Endometrial microvascular endothelial cells (primary cell): ENCODE measurements around the gene REM2. TPM values are rescaled to one million over a fixed set of nuclear protein-coding genes. Genes with fewer than 3 reads are reported as not detected.
"Not testable (repeated sequence)": the region's sequence is repeated elsewhere in the genome, so short reads cannot be mapped to it uniquely, and the experiment has no call there.

Experiments used
- in situ Hi-C: cut with HindIII; loops from 2 replicates; pipeline ENCODE4 v1.10.0; 2017; ENCODE audit warnings: low sequenced_read_pairs, low pct_unique_long_range_greater_than_20kb; ENCODE audit errors: inconsistent ontology term
- total RNA-seq: library from RNA; depleted of rRNA; stranded (reverse); fragments of >200 nt; gene quantifications from one replicate; pipeline ENCODE4 v1.2.3, GENCODE V29; 2015; ENCODE audit errors: inconsistent ontology term

Gene REM2
- total RNA-seq, 1 donor from 2014 or later, result not detected

GRCh38 chr14:22846811-22847307 lies 36.2 kb upstream of the REM2 start:
- in situ Hi-C loops, result no loop called here

DNA sequence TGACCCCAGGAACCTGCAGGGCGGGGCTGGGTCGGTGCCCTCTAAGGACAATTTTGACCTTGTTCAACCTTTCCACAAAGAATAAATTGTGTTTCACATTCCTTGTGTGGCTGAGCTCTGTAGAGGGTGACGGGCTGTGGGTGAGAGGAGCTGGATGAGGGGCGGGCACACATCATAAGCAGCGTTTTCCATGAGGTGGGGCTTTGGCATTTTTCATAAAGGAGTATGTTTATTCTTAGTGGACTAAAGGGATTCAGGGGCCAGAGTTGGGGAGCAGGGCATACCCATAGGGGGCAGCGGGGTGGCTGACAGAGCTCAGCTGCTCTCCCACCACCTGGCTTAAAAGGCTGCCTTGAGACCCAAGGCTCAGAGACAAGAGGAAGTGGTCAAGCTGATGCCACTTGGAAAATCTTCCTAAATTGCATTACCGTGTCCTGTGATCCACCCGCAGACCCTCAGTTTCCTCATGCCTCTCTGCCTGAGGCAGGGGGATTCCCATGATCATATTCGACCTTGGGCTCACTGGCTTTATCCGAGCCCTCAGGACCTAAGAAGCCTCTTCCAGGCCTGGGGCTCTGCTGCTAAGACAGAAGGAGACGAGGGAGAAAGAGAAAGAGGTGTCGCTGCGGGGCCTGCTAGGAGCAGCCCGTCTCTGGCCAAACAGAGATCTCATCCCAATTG lies 35.2 kb upstream of the REM2 start:
- in situ Hi-C loops, result no loop called here

- in situ Hi-C loops, result no loop called here
Observed at GRCh38 chr14:22848351-22849164, 34.5 kb upstream of the REM2 start.

GRCh38 chr14:22849212-22849819 lies 33.7 kb upstream of the REM2 start:
- in situ Hi-C loops, result no loop called here

DNA sequence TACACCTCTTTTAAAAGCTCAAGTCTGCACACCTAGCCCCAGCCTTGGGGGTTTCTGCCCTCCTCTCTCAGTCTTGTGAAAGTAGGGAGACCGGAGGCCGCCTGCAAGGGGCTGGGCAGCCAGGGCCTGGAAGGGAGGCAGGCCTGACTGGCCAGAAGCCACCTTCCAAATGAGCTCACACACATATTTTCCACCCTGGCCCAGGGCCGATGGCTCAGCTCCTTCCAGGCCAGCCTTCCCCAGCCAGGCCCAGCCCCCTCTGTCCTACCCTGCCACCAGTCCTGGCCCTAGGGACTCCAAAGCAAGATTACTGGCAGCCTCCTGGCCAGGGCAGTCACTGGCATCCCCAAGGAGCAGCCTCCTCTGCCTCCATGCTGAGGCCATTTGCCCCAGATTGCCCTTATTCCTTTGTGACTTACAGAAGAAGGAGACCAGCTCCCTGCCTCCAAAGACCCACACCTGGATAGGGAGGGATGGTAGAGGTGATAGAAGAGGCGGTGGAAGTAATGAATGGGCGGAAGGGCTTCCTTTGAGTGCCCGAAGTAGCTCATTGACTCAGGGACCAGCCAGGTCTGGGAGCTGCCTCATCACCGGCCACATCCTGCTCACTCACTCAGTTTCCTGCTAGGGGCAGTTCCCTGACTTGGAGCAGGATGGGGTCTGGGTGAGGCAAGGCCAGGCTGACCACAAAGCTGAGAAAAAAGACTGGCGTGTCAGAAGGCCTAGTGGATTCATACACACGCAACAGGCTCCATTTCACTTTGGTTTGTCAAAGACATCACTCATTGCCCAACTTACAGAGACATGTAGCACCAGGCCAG lies 31.9 kb upstream of the REM2 start:
- in situ Hi-C loops, result no loop called here

GRCh38 chr14:22852178-22852577 lies 30.8 kb upstream of the REM2 start:
- in situ Hi-C loops, result not testable (repeated sequence)

GRCh38 chr14:22852599-22852939 lies 30.5 kb upstream of the REM2 start:
- in situ Hi-C loops, result no loop called here

DNA sequence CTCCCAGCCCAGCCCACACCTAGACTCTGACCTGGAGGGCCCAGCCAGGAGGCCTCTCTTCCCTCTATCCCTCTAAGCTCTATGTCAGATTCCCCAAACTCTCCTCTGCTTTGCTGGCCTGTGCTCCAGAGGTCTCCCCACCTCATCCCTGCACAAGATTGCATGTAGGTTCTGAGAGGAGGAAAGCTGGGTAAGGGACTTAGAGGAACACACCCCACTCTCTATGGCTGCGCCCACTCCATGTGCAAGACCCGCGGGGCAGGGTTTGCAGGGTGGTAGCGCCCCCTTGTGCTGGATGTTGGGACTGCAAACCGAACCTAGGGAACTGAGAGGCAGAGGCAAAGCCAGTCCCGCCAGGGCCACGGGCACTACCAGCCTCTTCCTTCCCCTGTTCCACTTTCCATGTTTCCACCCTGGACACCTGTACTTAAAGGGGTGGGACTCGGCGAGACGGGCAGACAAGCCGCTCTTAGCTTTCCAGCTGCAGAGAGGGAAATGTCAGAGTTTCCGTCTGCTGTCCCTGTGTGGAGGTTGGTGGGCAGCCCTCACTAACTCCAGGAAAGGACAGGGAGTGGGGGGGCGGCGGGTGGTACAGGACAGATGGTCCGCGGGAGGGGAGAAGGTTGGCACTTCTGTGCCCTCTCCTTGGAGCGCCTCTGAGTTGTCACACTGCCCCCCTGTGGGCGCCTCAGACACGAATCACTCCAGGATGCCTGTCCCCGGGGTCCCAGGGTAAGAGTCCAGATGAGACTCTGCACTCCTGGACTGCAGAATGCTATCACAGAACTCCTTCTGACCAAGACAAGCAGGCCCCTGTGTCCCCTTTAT lies 29.9 kb upstream of the REM2 start:
- in situ Hi-C loops, result no loop called here

DNA sequence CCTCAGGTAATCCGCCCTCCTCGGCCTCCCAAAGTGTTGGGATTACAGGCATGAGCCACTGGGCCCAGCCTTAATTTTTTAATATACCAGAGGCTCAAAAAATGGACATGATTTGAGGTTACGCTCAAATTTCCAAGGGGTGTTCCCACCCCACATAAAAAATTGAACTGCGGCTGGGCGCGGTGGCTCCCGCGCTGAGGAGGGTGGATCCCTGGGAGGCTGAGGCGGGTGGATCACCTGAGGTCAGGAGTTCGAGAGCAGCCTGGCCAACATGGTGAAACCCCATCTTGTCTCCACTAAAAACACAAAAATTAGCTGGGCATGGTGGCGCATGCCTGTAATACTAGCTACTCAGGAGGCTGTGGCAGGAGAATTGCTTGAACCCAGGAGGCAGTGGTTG lies 28.7 kb upstream of the REM2 start:
- in situ Hi-C loops, result not testable (repeated sequence)

DNA sequence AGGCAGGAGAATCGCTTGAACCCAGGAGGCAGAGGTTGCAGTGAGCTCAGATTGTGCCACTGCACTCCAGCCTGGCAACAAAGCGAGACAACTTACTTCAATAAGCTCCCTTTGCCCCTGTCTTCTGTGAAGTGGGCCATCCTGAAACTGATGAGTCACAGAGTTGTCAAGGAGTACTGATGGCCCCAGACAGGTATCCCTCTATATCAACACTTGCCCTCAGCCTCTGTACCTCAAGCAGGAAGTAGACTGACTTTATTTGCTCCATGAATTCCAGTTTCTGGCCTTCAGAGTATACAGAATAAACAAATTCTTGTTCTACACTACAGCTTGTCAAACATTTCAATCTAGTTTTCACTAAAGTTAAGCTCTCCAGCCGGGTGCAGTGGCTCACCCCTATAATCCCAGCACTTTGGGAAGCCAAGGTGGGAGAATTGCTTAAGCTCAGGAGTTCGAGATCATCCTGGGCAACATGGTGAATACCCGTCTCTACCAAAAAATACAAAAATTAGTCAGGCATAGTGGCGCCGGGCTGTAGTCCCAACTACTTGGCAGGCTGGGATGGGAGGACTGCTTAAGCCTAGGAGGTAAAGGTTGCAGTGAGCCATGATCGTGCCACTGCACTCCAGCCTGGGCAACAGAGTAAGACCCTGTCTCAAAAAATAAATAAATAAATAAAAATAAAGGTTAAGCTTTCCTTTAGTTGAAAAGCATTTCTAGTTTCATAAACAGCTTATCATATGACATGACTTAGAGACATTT lies 27.9 kb upstream of the REM2 start:
- in situ Hi-C loops, result no loop called here

DNA sequence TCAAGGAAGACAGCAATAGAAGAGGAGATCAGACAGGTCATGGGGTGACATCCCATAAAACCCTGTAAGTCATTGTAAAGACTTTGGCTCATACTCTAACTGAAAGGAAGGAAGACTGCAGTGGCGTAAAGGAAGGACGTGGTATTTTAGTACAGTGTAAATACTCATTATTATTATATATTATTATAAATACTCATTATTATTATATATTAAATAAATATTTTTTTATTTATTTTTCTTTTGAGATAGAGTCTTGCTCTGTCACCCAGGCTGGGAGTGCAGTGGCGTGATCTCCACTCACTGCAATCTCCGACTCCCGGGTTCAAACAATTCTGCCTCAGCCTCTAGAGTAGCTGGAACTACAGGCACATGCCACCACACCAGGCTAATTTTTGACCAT lies 26.6 kb upstream of the REM2 start:
- in situ Hi-C loops, result no loop called here

- in situ Hi-C loops, result not testable (repeated sequence)
Observed at GRCh38 chr14:22860377-22860776, 22.6 kb upstream of the REM2 start.

- in situ Hi-C loops, result no loop called here
Observed at GRCh38 chr14:22861651-22862050, 21.4 kb upstream of the REM2 start.

- in situ Hi-C loops, result no loop called here
Observed at GRCh38 chr14:22864979-22865378, 18.0 kb upstream of the REM2 start.

DNA sequence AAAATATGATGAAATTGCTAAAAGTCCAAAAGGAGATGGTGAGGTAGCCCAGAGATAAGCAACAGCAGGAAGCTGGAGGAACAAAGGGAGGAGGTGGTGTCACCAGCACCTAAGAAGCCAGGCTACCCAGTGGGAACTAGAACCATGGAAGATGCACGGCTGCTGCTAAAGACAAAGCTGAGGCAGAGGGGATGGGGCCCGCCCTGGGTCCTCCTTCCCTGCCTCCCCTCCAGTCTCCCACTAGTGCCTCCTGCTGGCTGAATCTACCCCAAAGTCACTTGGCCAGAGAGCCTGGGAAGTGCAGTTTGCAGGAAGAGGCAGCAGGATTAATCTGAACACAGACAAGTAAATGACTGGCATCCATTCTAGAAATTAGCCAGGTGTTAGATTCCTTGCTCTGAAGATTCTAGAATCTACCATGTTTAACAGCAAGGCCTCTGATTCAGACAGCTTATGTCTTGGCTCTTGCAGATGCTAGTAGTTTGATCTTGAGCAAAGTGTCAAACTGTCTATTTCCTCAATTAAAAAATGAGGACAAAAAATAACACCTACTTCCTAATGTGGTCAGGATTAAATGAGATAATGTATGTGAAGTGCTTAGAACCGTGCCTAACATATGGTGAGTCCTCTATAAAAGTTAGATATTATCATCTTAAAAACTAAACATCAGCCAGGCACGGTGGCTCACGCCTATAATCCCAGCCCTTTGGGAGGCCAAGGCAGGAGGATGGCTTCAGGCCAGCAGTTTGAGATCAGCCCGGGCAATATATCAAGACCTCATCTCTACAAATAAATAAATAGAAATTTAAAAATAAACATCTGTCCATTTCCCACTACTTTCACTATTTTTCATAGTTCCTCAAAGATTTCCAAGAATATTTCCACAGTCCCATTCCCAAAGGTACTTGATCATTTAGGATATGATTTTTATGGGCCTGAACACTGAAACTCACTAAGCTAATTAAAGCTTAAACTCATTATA lies 17.3 kb upstream of the REM2 start:
- in situ Hi-C loops, result no loop called here

- in situ Hi-C loops, result no loop called here
Observed at GRCh38 chr14:22866874-22867273, 16.1 kb upstream of the REM2 start.

- in situ Hi-C loops, result no loop called here
Observed at GRCh38 chr14:22870811-22871223, 12.2 kb upstream of the REM2 start.
